H1 (cell line): ENCODE measurements around the gene ATP6V1B1. TPM values are rescaled to one million over a fixed set of nuclear protein-coding genes. Genes with fewer than 3 reads are reported as not detected.
A peak's percentile ranks its signal among the peaks of the same experiment; 100 is the strongest.

Experiments
- CTCF ChIA-PET: fragments of 300-600 bp; sonication (Branson Sonifier 250); formaldehyde crosslinking; loops from one replicate; lab custom pipeline; 2021; ENCODE audit not compliant: partially characterized antibody; lab: Charles Lee
- POLR2A ChIA-PET: fragments of 300-600 bp; sonication (Branson Sonifier 250); formaldehyde crosslinking; loops from one replicate; lab custom pipeline; 2021; ENCODE audit warnings: inconsistent platforms; ENCODE audit not compliant: partially characterized antibody; lab: Charles Lee
- DNase-seq, 2 experiments: peaks; one replicate each; pipeline versions ENCODE4 v3.0.0 to v3.0.0-alpha.2; 2010 to 2022; ENCODE audit warnings: low spot score in 2 of 2, low read depth in 1 of 2, mixed read lengths in 1 of 2
- FAIRE-seq: peaks from 2 replicates; lab custom pipeline; 2011; peaks lifted over from hg19 to GRCh38; lab: Jason Lieb, UNC
- H2AFZ ChIP-seq: 2 replicates; pipeline ENCODE4 v1.8.1; 2012; ENCODE audit warnings: low read length, inconsistent platforms
- H2AK5ac ChIP-seq: 2 replicates; pipeline ENCODE4 v1.6.1; 2013; ENCODE audit warnings: low read depth, low read length
- H2BK120ac ChIP-seq: replicated peaks from 2 replicates; pipeline ENCODE3; 2013; ENCODE audit warnings: low read depth, low read length, inconsistent platforms
- H2BK12ac ChIP-seq: 2 replicates; pipeline ENCODE4 v1.6.1; 2013; ENCODE audit warnings: low read depth, low read length
- H2BK15ac ChIP-seq: 2 replicates; pipeline ENCODE4 v1.6.1; 2013; ENCODE audit warnings: low read length
- H2BK20ac ChIP-seq: 2 replicates; pipeline ENCODE4 v1.6.1; 2013; ENCODE audit warnings: low read length
- H2BK5ac ChIP-seq: 2 replicates; pipeline ENCODE4 v1.6.1; 2013; ENCODE audit warnings: low read depth, low read length
- H3K14ac ChIP-seq: 2 replicates; pipeline ENCODE4 v1.6.1; 2013; ENCODE audit warnings: inconsistent platforms; ENCODE audit not compliant: insufficient read length
- H3K18ac ChIP-seq: 2 replicates; pipeline ENCODE4 v1.6.1; 2013; ENCODE audit warnings: low read length; ENCODE audit errors: extremely low read depth
- H3K23ac ChIP-seq: 2 replicates; pipeline ENCODE4 v1.6.1; 2013; ENCODE audit warnings: inconsistent platforms; ENCODE audit not compliant: insufficient read length
- H3K23me2 ChIP-seq: 2 replicates; pipeline ENCODE4 v1.6.1; 2013; ENCODE audit warnings: low read depth, low read length
- H3K27ac ChIP-seq: 2 replicates; pipeline ENCODE4 v1.6.1; 2011; ENCODE audit warnings: low read depth, low read length, inconsistent platforms
- H3K27me3 ChIP-seq, 4 experiments: replicated peaks in 1 of 4; 1 replicate in 1 of 4; 2 replicates in 3 of 4; pipeline versions ENCODE4 v1.6.1 to v1.8.1; 2011 to 2013; ENCODE audit warnings: low read length in 3 of 4, mild to moderate bottlenecking in 3 of 4, inconsistent platforms in 2 of 4, mixed read lengths in 2 of 4, moderate library complexity in 1 of 4; ENCODE audit not compliant: control insufficient read depth in 3 of 4, insufficient read depth in 3 of 4; ENCODE audit errors: extremely low read depth in 1 of 4
- H3K36me3 ChIP-seq, 4 experiments: 2 replicates each; pipeline versions ENCODE4 v1.6.1 to v1.8.1; 2011 to 2013; ENCODE audit warnings: mild to moderate bottlenecking in 4 of 4, low read length in 3 of 4, moderate library complexity in 2 of 4, control low read depth in 1 of 4, inconsistent platforms in 1 of 4; ENCODE audit not compliant: insufficient read depth in 4 of 4, control insufficient read depth in 2 of 4
- H3K4ac ChIP-seq: replicated peaks from 2 replicates; pipeline ENCODE3; 2013; ENCODE audit warnings: low read length, low read depth, mixed read lengths, inconsistent platforms; ENCODE audit not compliant: insufficient read length
- H3K4me1 ChIP-seq, 4 experiments: replicated peaks in 1 of 4; 1 replicate in 1 of 4; 2 replicates in 3 of 4; pipeline versions ENCODE4 v1.6.1 to v1.8.1; 2011 to 2013; ENCODE audit warnings: low read length in 3 of 4, inconsistent platforms in 2 of 4, mixed read lengths in 1 of 4; ENCODE audit not compliant: insufficient read depth in 4 of 4, control insufficient read depth in 3 of 4
- H3K4me2 ChIP-seq, 2 experiments: 2 replicates each; pipeline versions ENCODE4 v1.6.1 to v1.8.1; 2011 to 2013; ENCODE audit warnings: low read depth in 2 of 2, low read length in 2 of 2, control low read depth in 1 of 2, inconsistent platforms in 1 of 2, mild to moderate bottlenecking in 1 of 2; ENCODE audit not compliant: insufficient read depth in 1 of 2
- H3K4me3 ChIP-seq, 4 experiments: fragments of 200-600, 300-600 bp in 1 of 4; sonication (generic), shearing (Covaris generic), sonication (Bioruptor Twin) in 1 of 4; 2 replicates each; pipeline versions ENCODE4 v1.5.1 to v1.8.1; 2011 to 2016; ENCODE audit warnings: low read length in 4 of 4, low read depth in 3 of 4, control low read depth in 2 of 4, inconsistent platforms in 2 of 4, mild to moderate bottlenecking in 2 of 4, mixed read lengths in 1 of 4, moderate library complexity in 1 of 4; ENCODE audit not compliant: insufficient read depth in 2 of 4; ENCODE audit errors: extremely low read depth in 1 of 4
- H3K56ac ChIP-seq: replicated peaks from 2 replicates; pipeline ENCODE3; 2013; ENCODE audit warnings: low read depth, mild to moderate bottlenecking, mixed read lengths, low read length, inconsistent platforms; ENCODE audit not compliant: insufficient read length
- H3K79me1 ChIP-seq: 2 replicates; pipeline ENCODE4 v1.6.1; 2013; ENCODE audit warnings: low read depth, low read length, control low read depth
- H3K79me2 ChIP-seq, 2 experiments: 2 replicates each; pipeline versions ENCODE4 v1.6.1 to v1.8.1; 2012 to 2013; ENCODE audit warnings: low read length in 2 of 2, mild to moderate bottlenecking in 2 of 2, inconsistent platforms in 1 of 2; ENCODE audit not compliant: insufficient read depth in 2 of 2, control insufficient read depth in 1 of 2
- H3K9ac ChIP-seq, 4 experiments: replicated peaks in 1 of 4; 1 replicate in 1 of 4; 2 replicates in 3 of 4; pipeline versions ENCODE4 v1.6.1 to v1.8.1; 2011 to 2013; ENCODE audit warnings: low read depth in 3 of 4, low read length in 3 of 4, control low read depth in 2 of 4, mild to moderate bottlenecking in 2 of 4, moderate library complexity in 2 of 4, inconsistent platforms in 1 of 4; ENCODE audit errors: extremely low read depth in 1 of 4
- H3K9me3 ChIP-seq, 2 experiments: 2 replicates each; pipeline versions ENCODE4 v1.6.1 to v1.8.1; 2012 to 2013; ENCODE audit warnings: mild to moderate bottlenecking in 2 of 2, moderate library complexity in 2 of 2, control low read depth in 1 of 2, inconsistent platforms in 1 of 2, low read depth in 1 of 2, low read length in 1 of 2, mixed read lengths in 1 of 2; ENCODE audit not compliant: insufficient read depth in 2 of 2
- H4K20me1 ChIP-seq, 2 experiments: replicated peaks in 1 of 2; 2 replicates each; pipeline versions ENCODE3 to v1.8.1; 2011 to 2013; ENCODE audit warnings: inconsistent platforms in 2 of 2, low read length in 2 of 2, mild to moderate bottlenecking in 1 of 2; ENCODE audit not compliant: insufficient read depth in 2 of 2, control insufficient read depth in 1 of 2
- H4K5ac ChIP-seq: 2 replicates; pipeline ENCODE4 v1.6.1; 2013; ENCODE audit warnings: low read length, low read depth, mixed read lengths, inconsistent platforms; ENCODE audit not compliant: insufficient read length
- H4K8ac ChIP-seq: 2 replicates; pipeline ENCODE4 v1.8.0; 2013; ENCODE audit warnings: mild to moderate bottlenecking, moderate library complexity, low read length, inconsistent platforms; ENCODE audit not compliant: insufficient read depth; ENCODE audit errors: extremely low read depth
- H4K91ac ChIP-seq: replicated peaks from 2 replicates; pipeline ENCODE3; 2013; ENCODE audit warnings: low read length, mixed read lengths, inconsistent platforms; ENCODE audit not compliant: insufficient read length
- CREB1 ChIP-seq: IDR thresholded peaks from 2 replicates; pipeline ENCODE4 v1.6.1; 2012; ENCODE audit warnings: inconsistent platforms
- EP300 ChIP-seq, 2 experiments: IDR thresholded peaks; 1 replicate in 1 of 2; 2 replicates in 1 of 2; pipeline ENCODE4 v1.6.1; 2011 to 2012; ENCODE audit warnings: low read depth in 2 of 2, low read length in 2 of 2, mild to moderate bottlenecking in 2 of 2, borderline replicate concordance in 1 of 2, inconsistent platforms in 1 of 2, moderate library complexity in 1 of 2
- FOSL1 ChIP-seq: IDR thresholded peaks from 2 replicates; pipeline ENCODE4 v1.6.1; 2011; ENCODE audit warnings: mild to moderate bottlenecking, low read depth, low read length, moderate library complexity; ENCODE audit not compliant: insufficient read depth
- WGBS, 2 experiments: shearing (Covaris generic) in 1 of 2; methylation state at CpG; one replicate each; pipeline versions ENCODE4 v1.1.6 to v1.1.7; 2013 to 2015; ENCODE audit warnings: low lambda C conversion rate in 2 of 2, mixed read lengths in 2 of 2, inconsistent platforms in 1 of 2, low coverage in 1 of 2, missing lambda C conversion rate in 1 of 2; ENCODE audit not compliant: insufficient replicate concordance in 2 of 2, insufficient coverage in 1 of 2, insufficient read length in 1 of 2; ENCODE audit errors: extremely low coverage in 1 of 2, missing lambda C conversion rate in 1 of 2; 5-methylcytosine and 5-hydroxymethylcytosine counted together
- long read RNA-seq, 2 experiments: library from RNA in 1 of 2; library from capped mRNA in 1 of 2; stranded (forward); transcript quantifications; one replicate each; pipeline ENCODE4 v2.0.0, GENCODE V29; 2021; ENCODE audit warnings: inconsistent platforms in 1 of 2
- polyA minus RNA-seq, 3 experiments: library from RNA; depleted of rRNA, polyadenylated mRNA; stranded (reverse); fragments of >200 nt; gene quantifications; 1 replicate in 2 of 3; 2 replicates in 1 of 3; pipeline ENCODE4 v1.2.3, GENCODE V29; 2011
- polyA plus RNA-seq, 7 experiments: library from polyadenylated mRNA; depleted of rRNA in 3 of 7; stranded (reverse) in 5 of 7; unstranded in 2 of 7; fragments of >200 nt in 5 of 7; fragments of 200-250 nt in 2 of 7; gene quantifications; 1 replicate in 5 of 7; 2 replicates in 1 of 7; 4 replicates in 1 of 7; pipeline versions ENCODE4 v1.2.1 to v1.2.3, GENCODE V29; 2011 to 2013; ENCODE audit warnings: missing spikeins in 2 of 7, mixed read lengths in 2 of 7
- total RNA-seq: library from RNA; stranded (reverse); fragmentation: NEBNext Ultra II Directional; extraction: Animal tissue kit (Norgen Biotek cat#: 25700); gene quantifications from 2 replicates; pipeline ENCODE4 v1.2.1, GENCODE V29; 2021
- TF ChIP-seq, protein P1 (sequence below), 3 experiments: IDR thresholded peaks; 1 replicate in 2 of 3; 2 replicates in 1 of 3; pipeline versions ENCODE4 v1.5.1 to v1.6.1; 2011; ENCODE audit warnings: low read length in 3 of 3, mild to moderate bottlenecking in 3 of 3, inconsistent platforms in 2 of 3, low read depth in 1 of 3, moderate library complexity in 1 of 3; ENCODE audit not compliant: insufficient read depth in 1 of 3; ENCODE audit errors: control extremely low read depth in 1 of 3

The ATP6V1B1 gene
- not detected in 2 replicates for total RNA-seq
- 0.17 TPM in 1 of 2 replicates, not detected in the other for polyA plus RNA-seq (2011; rRNA removed)
- not detected for polyA plus RNA-seq (2011; cell fraction: cytosol; rRNA removed)
- 0.31 TPM for polyA plus RNA-seq (2011; cell fraction: nucleus; rRNA removed)
- 0.18 to 0.19 TPM in 2 of 4 replicates, not detected in the others for polyA plus RNA-seq (2012, experiment 1 of 2)
- polyA plus RNA-seq (2012, experiment 2 of 2), result not detected
- 0.04 TPM for polyA plus RNA-seq (2013, experiment 1 of 2)
- not detected for polyA plus RNA-seq (2013, experiment 2 of 2)
- not detected in 2 replicates for polyA minus RNA-seq (2011; rRNA and poly(A)+ RNA removed)
- not detected for polyA minus RNA-seq (2011; cell fraction: cytosol; rRNA and poly(A)+ RNA removed)
- not detected for polyA minus RNA-seq (2011; cell fraction: nucleus; rRNA and poly(A)+ RNA removed)
- long read RNA-seq, experiment 1, result 0 reads
- long read RNA-seq, experiment 2, result 0 reads

- no peak within 1 kb of the TSS for H2AFZ ChIP-seq
- TF ChIP-seq, protein P1, sequence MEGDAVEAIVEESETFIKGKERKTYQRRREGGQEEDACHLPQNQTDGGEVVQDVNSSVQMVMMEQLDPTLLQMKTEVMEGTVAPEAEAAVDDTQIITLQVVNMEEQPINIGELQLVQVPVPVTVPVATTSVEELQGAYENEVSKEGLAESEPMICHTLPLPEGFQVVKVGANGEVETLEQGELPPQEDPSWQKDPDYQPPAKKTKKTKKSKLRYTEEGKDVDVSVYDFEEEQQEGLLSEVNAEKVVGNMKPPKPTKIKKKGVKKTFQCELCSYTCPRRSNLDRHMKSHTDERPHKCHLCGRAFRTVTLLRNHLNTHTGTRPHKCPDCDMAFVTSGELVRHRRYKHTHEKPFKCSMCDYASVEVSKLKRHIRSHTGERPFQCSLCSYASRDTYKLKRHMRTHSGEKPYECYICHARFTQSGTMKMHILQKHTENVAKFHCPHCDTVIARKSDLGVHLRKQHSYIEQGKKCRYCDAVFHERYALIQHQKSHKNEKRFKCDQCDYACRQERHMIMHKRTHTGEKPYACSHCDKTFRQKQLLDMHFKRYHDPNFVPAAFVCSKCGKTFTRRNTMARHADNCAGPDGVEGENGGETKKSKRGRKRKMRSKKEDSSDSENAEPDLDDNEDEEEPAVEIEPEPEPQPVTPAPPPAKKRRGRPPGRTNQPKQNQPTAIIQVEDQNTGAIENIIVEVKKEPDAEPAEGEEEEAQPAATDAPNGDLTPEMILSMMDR (IDR thresholded peaks at IDR 0.05; ENCODE audit: control extremely low read depth in 1 of 3, insufficient read depth in 1 of 3, low read depth in 1 of 3, low read length in 3 of 3), result no peak
- no peak for TF ChIP-seq CREB1
- no peak for TF ChIP-seq EP300 (IDR thresholded peaks at IDR 0.05; ENCODE audit: borderline replicate concordance in 1 of 2, low read depth in 2 of 2, low read length in 2 of 2)
- TF ChIP-seq FOSL1, result no peak
- H3K4me3 ChIP-seq, result no peak within 1 kb of the TSS
- no peak within 1 kb of the TSS for H4K8ac ChIP-seq
- H3K79me1 ChIP-seq, result no peaks in the 10 kb centered on the region
- no peaks in the 10 kb centered on the region for H3K36me3 ChIP-seq
- peak within 1 kb of the TSS; percentile 76 for H4K91ac ChIP-seq
- H3K79me2 ChIP-seq, result no peaks in the 10 kb centered on the region
- no peak within 1 kb of the TSS for H3K4ac ChIP-seq
- WGBS, 2 experiments, result 71% methylated on average over 13 of the region's 14 CpGs; no CpG with 5 or more reads in 1 of the 2 experiments
- no peak within 1 kb of the TSS for H3K27ac ChIP-seq
- peak within 1 kb of the TSS; percentile 48; the same call in 1 of the 2 replicates for H2BK20ac ChIP-seq
- H4K20me1 ChIP-seq, result peaks cover 0 to 1% of the 10 kb centered on the region in 2 experiments
- no peaks in the 10 kb centered on the region for H3K9me3 ChIP-seq
- DNase-seq (peak in 1 of 2 experiments; percentile 51), FAIRE-seq (no peak)
- H3K14ac ChIP-seq, result no peak within 1 kb of the TSS
- H3K4me1 ChIP-seq, result peaks cover 7 to 41% (median 27%) of the 10 kb centered on the region in 4 experiments
- no peak within 1 kb of the TSS for H2BK120ac ChIP-seq
- H3K18ac ChIP-seq, result no peak within 1 kb of the TSS; the same call in 1 of the 2 replicates
- peak within 1 kb of the TSS in 1 of 2 experiments; percentile 41; a peak in 2 of 4 replicates for H3K4me2 ChIP-seq
- no peak within 1 kb of the TSS for H2BK15ac ChIP-seq
- H3K9ac ChIP-seq, result no peak within 1 kb of the TSS
- peak within 1 kb of the TSS; percentile 98 for H2AK5ac ChIP-seq
- no peak within 1 kb of the TSS; the same call in 1 of the 2 replicates for H2BK5ac ChIP-seq
- POLR2A ChIA-PET, result no interaction called here
- peaks cover 3% of the 10 kb centered on the region; the same call in 1 of the 2 replicates for H3K23me2 ChIP-seq
- H4K5ac ChIP-seq, result no peak within 1 kb of the TSS
- no peak within 1 kb of the TSS for H3K23ac ChIP-seq
- no peak within 1 kb of the TSS for H3K56ac ChIP-seq
- peaks cover 3 to 31% (median 27%) of the 10 kb centered on the region in 4 experiments for H3K27me3 ChIP-seq
- CTCF ChIA-PET, result interaction anchor here (0.9 to 22.0 kb wide), 10 partner anchors 4 to 145 kb away, joined by 3 to 513 read pairs (median 4); partner anchors contain the start of genes ATP6V1B1 and FIGLA
- H2BK12ac ChIP-seq, result peak within 1 kb of the TSS; percentile 77
Measured at GRCh38 chr2:70935468-70936164, at the start of gene ATP6V1B1. Gene ATP6V1B1, plus strand, starts transcription at chr2:70935900. Its CDS starts 55 bp downstream, at chr2:70935955.
